HG02588 (cell line): Measurements from ENCODE around the gene CISH.

Experiments
- ATAC-seq: cut with Tn5 transposase; IDR thresholded peaks from one replicate; pipeline ENCODE4 v1.9.1; 2021; ENCODE audit warnings: mild to moderate bottlenecking, moderate library complexity; ENCODE audit not compliant: unreplicated experiment

CISH gene

GRCh38 chr3:50573566-50574443 lies 37.8 kb downstream of the CISH start:
- ATAC-seq, result no peak

- ATAC-seq, result no peak
These were observed 38.7 kb downstream of the CISH start for GRCh38 chr3:50572801-50573371.

- no peak for ATAC-seq
These were observed 39.4 kb downstream of the CISH start for GRCh38 chr3:50572158-50572557.

GRCh38 chr3:50571486-50571885 lies 40.1 kb downstream of the CISH start:
- ATAC-seq, result no peak

GRCh38 chr3:50570508-50571279 lies 40.9 kb downstream of the CISH start:
- ATAC-seq, result no peak

- ATAC-seq, result peak; percentile 53
These were observed 42.4 kb downstream of the CISH start, which contains the start of gene HEMK1 for GRCh38 chr3:50568947-50569749. Gene HEMK1 (plus strand): TSS chr3:50569522. CDS start chr3:50571105, 1,583 bp downstream.

GRCh38 chr3:50567386-50568167 lies 44.0 kb downstream of the CISH start, which contains the start of gene C3orf18:
Gene C3orf18 (minus strand): TSS chr3:50567747. CDS start chr3:50565699, 2,048 bp downstream.
- peak; percentile 82 for ATAC-seq

- no peak for ATAC-seq
These were observed 44.6 kb downstream of the CISH start for GRCh38 chr3:50567011-50567385.

- ATAC-seq, result no peak
These were observed 47.3 kb downstream of the CISH start for GRCh38 chr3:50564321-50564720.

- no peak for ATAC-seq
These were observed 47.7 kb downstream of the CISH start for GRCh38 chr3:50563867-50564266.

GRCh38 chr3:50562861-50563260 lies 48.7 kb downstream of the CISH start:
- ATAC-seq, result no peak

- no peak for ATAC-seq
These were observed 51.9 kb downstream of the CISH start for GRCh38 chr3:50559702-50560101.

- ATAC-seq, result no peak
These were observed 53.7 kb downstream of the CISH start for GRCh38 chr3:50557915-50558314.

- no peak for ATAC-seq
These were observed 54.5 kb downstream of the CISH start for GRCh38 chr3:50557106-50557505.
